Keratinocyte (primary cell): ENCODE data around the gene HOXA6. TPM values are rescaled to one million over a fixed set of nuclear protein-coding genes. Genes with fewer than 3 reads are reported as not detected.
A peak's percentile ranks its signal among the peaks of the same experiment; 100 is the strongest.

Experiments used
- DNase-seq: peaks from one replicate; pipeline ENCODE4 v3.0.0-alpha.2; 2011; ENCODE audit warnings: low read depth, missing footprints, low spot score
- FAIRE-seq: peaks from 2 replicates; lab custom pipeline; 2011; peaks lifted over from hg19 to GRCh38; lab: Jason Lieb, UNC
- H2AFZ ChIP-seq: 2 replicates; pipeline ENCODE4 v1.6.0; 2012; ENCODE audit warnings: low read length, control low read depth, inconsistent platforms; ENCODE audit not compliant: control insufficient read depth
- H3K27ac ChIP-seq: 2 replicates; pipeline ENCODE4 v1.5.1; 2011; ENCODE audit warnings: low read length; ENCODE audit not compliant: control insufficient read depth, insufficient read depth
- H3K27me3 ChIP-seq: 3 replicates; pipeline ENCODE4 v1.6.0; 2011; ENCODE audit warnings: low read length; ENCODE audit not compliant: control insufficient read depth, insufficient read depth; ENCODE audit errors: extremely low read depth
- H3K36me3 ChIP-seq, 2 experiments: 2 replicates in 1 of 2; 3 replicates in 1 of 2; pipeline ENCODE4 v1.5.1; 2011; ENCODE audit warnings: low read length in 2 of 2, mild to moderate bottlenecking in 1 of 2; ENCODE audit not compliant: control insufficient read depth in 2 of 2, insufficient read depth in 2 of 2; ENCODE audit errors: extremely low read depth in 1 of 2
- H3K4me1 ChIP-seq: 3 replicates; pipeline ENCODE4 v1.5.1; 2011; ENCODE audit warnings: low read length; ENCODE audit not compliant: control insufficient read depth, insufficient read depth; ENCODE audit errors: extremely low read depth
- H3K4me2 ChIP-seq: 3 replicates; pipeline ENCODE4 v1.6.0; 2011; ENCODE audit warnings: low read depth, low read length; ENCODE audit not compliant: control insufficient read depth, insufficient read depth; ENCODE audit errors: extremely low read depth
- H3K4me3 ChIP-seq, 3 experiments: fragments of 200-600 bp in 1 of 3; sonication (generic) in 1 of 3; 2 replicates in 2 of 3; 3 replicates in 1 of 3; pipeline ENCODE4 v1.5.1; 2011 to 2016; ENCODE audit warnings: low read length in 3 of 3, mild to moderate bottlenecking in 3 of 3, control low read depth in 2 of 3, inconsistent platforms in 1 of 3, low read depth in 1 of 3, mixed read lengths in 1 of 3, mixed run types in 1 of 3, moderate library complexity in 1 of 3; ENCODE audit not compliant: control insufficient read depth in 2 of 3, insufficient read depth in 2 of 3; ENCODE audit errors: extremely low read depth in 1 of 3
- H3K79me2 ChIP-seq: 2 replicates; pipeline ENCODE4 v1.6.0; 2012; ENCODE audit warnings: low read length; ENCODE audit not compliant: control insufficient read depth, insufficient read depth
- H3K9ac ChIP-seq: 3 replicates; pipeline ENCODE4 v1.6.0; 2011; ENCODE audit warnings: low read length; ENCODE audit not compliant: control insufficient read depth, insufficient read depth; ENCODE audit errors: extremely low read depth
- H3K9me1 ChIP-seq: 3 replicates; pipeline ENCODE4 v1.6.0; 2011; ENCODE audit warnings: low read length; ENCODE audit not compliant: control insufficient read depth, insufficient read depth; ENCODE audit errors: extremely low read depth
- H3K9me3 ChIP-seq: 2 replicates; pipeline ENCODE4 v1.5.1; 2012; ENCODE audit warnings: low read depth, low read length; ENCODE audit not compliant: control insufficient read depth
- H4K20me1 ChIP-seq: 3 replicates; pipeline ENCODE4 v1.6.0; 2011; ENCODE audit warnings: low read length; ENCODE audit not compliant: control insufficient read depth, insufficient read depth; ENCODE audit errors: extremely low read depth
- EZH2 ChIP-seq: IDR thresholded peaks from one replicate; pipeline ENCODE4 v1.6.1; 2012; ENCODE audit warnings: inconsistent platforms, mild to moderate bottlenecking, low read length, moderate library complexity
- dilution Hi-C: fragments of 300-500 bp; cut with MboI; formaldehyde crosslinking; loops from one replicate; pipeline ENCODE4 v1.7.0; 2020; ENCODE audit warnings: low sequenced_read_pairs; ENCODE audit not compliant: extremely low pct_ligation_motif_present
- polyA plus RNA-seq, 5 experiments: library from polyadenylated mRNA; depleted of rRNA in 3 of 5; stranded (reverse) in 3 of 5; stranded (forward) in 1 of 5; unstranded in 1 of 5; fragments of >200 nt; gene quantifications; 1 replicate in 1 of 5; 2 replicates in 3 of 5; 3 replicates in 1 of 5; pipeline versions ENCODE4 v1.2.1 to v1.2.3, GENCODE V29; 2011 to 2012; ENCODE audit warnings: missing spikeins in 2 of 5, low read depth in 1 of 5, low replicate concordance in 1 of 5
- TF ChIP-seq, protein P1 (sequence below), 3 experiments: IDR thresholded peaks in 1 of 3; conservative IDR thresholded peaks in 1 of 3; optimal IDR thresholded peaks in 1 of 3; 2 replicates in 2 of 3; 3 replicates in 1 of 3; pipeline versions ENCODE3 to v1.5.1; 2011; ENCODE audit warnings: low read length in 3 of 3, mild to moderate bottlenecking in 3 of 3, moderate library complexity in 2 of 3, control low read depth in 1 of 3, inconsistent platforms in 1 of 3; ENCODE audit not compliant: insufficient read depth in 2 of 3; ENCODE audit errors: extremely low read depth in 1 of 3

The HOXA6 gene
- polyA plus RNA-seq, 1 donor (not counting 4 experiments of a cell fraction or from before 2014, with no cell fraction given) = 0.54 TPM

DNA sequence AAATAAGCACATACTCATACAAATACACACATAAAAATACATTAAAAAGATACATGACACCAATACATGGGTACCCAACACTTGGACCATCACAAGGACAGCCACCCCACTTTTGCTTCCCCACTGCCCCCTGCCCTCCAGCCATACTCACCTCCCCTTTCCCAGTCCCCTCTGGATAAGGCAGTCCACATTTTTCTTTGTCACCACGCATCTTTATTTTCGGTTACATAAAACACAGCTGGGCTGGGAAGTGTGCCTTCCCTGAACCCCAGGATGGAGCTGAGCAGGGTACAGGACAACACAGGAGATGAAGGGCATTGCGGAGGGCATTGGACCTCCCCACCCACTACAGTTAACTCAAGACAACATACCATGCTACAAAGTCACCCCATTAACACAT is 6.0 kb upstream of the HOXA6 start:
- FAIRE-seq = no peak
- Histone ChIP-seq H3K79me2 (peaks cover 62% of the 10 kb centered on the region), H3K27me3 (no peaks in the 10 kb centered on the region), H3K4me2 (peak overlapping the region; percentile 98), H3K9ac (peak overlapping the region; percentile 93), H2AFZ (no peak overlapping the region), H3K27ac (peak overlapping the region; percentile 87), H4K20me1 (no peaks in the 10 kb centered on the region), H3K4me1 (peaks cover 69% of the 10 kb centered on the region), H3K9me1 (no peaks in the 10 kb centered on the region), H3K4me3 (peak overlapping the region in 2 of 3 experiments; percentile 21 to 74), H3K9me3 (no peaks in the 10 kb centered on the region), H3K36me3 (no peaks in the 10 kb centered on the region)
- dilution Hi-C loops = no loop called here
- DNase-seq = no peak
- TF ChIP-seq, protein P1, sequence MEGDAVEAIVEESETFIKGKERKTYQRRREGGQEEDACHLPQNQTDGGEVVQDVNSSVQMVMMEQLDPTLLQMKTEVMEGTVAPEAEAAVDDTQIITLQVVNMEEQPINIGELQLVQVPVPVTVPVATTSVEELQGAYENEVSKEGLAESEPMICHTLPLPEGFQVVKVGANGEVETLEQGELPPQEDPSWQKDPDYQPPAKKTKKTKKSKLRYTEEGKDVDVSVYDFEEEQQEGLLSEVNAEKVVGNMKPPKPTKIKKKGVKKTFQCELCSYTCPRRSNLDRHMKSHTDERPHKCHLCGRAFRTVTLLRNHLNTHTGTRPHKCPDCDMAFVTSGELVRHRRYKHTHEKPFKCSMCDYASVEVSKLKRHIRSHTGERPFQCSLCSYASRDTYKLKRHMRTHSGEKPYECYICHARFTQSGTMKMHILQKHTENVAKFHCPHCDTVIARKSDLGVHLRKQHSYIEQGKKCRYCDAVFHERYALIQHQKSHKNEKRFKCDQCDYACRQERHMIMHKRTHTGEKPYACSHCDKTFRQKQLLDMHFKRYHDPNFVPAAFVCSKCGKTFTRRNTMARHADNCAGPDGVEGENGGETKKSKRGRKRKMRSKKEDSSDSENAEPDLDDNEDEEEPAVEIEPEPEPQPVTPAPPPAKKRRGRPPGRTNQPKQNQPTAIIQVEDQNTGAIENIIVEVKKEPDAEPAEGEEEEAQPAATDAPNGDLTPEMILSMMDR (optimal IDR thresholded peaks at IDR 0.05 in 1 of 3, IDR thresholded peaks at IDR 0.05 in 1 of 3, conservative IDR thresholded peaks at IDR 0.05 in 1 of 3; ENCODE audit: extremely low read depth in 1 of 3, insufficient read depth in 2 of 3, low read length in 3 of 3) = no peak
- no peak for TF ChIP-seq EZH2

DNA sequence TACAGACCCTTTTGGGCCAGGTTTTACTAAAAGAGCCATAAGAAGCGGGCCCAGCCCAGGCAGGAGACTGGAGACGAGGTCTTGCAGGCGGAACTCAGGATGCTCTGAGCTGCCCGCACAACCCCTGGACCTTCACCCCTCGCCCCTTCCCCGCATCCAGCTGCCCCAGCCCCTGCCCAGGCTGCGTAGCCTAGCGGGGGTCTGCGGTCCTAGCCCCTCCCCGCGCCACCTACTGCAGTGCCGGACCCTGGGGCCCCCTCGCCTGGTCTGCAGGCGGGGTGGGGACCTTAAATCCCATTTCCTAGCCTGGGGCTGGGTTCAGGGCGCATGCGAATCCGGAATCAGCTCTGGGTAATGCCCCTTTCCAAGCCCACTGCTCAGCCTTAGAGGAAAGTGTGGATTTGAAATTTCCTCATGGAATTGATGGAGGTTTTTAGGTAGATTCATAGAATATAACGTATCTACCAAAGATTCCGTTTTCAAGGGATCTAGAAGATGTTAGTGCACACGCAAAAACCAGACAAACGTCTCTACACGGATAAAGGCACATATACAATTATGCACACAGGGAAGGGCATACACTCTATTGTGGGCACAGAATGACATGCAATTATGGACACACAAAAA is 5.4 kb upstream of the HOXA6 start:
- peak overlapping the region; percentile 82 for H2AFZ ChIP-seq
- peaks cover 69% of the 10 kb centered on the region for H3K4me1 ChIP-seq
- no peaks in the 10 kb centered on the region for H3K27me3 ChIP-seq
- DNase-seq = no peak
- H3K9me3 ChIP-seq = no peaks in the 10 kb centered on the region
- H3K79me2 ChIP-seq = peaks cover 67% of the 10 kb centered on the region
- H3K27ac ChIP-seq = peak overlapping the region; percentile 87
- H3K9me1 ChIP-seq = no peaks in the 10 kb centered on the region
- H3K36me3 ChIP-seq = no peaks in the 10 kb centered on the region
- H3K4me2 ChIP-seq = peak overlapping the region; percentile 98
- dilution Hi-C loops = no loop called here
- TF ChIP-seq, protein P1 (optimal IDR thresholded peaks at IDR 0.05 in 1 of 3, IDR thresholded peaks at IDR 0.05 in 1 of 3, conservative IDR thresholded peaks at IDR 0.05 in 1 of 3; ENCODE audit: extremely low read depth in 1 of 3, insufficient read depth in 2 of 3, low read length in 3 of 3) = no peak
- TF ChIP-seq EZH2 = no peak
- FAIRE-seq = no peak
- peak overlapping the region; percentile 60 to 83 (median 74) for H3K4me3 ChIP-seq
- H3K9ac ChIP-seq = peak overlapping the region; percentile 93
- no peaks in the 10 kb centered on the region for H4K20me1 ChIP-seq
